Measurements from ENCODE around the gene NABP2.

DNA sequence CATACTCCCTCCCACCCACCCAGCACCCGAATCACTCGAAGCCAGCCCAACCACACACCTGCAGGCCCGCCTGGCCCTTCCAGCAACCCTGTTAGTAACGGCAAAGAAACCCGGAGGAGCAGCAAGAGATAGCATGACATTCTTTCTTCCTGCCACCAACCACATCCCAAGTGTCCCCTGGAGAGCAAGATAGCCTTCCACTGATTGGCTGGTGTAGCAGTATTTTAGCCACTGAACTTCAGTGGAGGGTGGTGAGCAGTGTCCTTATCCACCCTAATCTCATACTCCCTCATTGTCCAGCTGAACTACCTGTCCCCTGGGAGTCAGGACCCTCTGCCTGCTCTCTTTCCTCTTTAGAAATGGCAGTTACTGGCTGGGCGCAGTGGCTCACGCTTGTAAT is 4.9 kb downstream of the NABP2 start:
- TF ChIP-seq CREB1 (CRISPR knock-in tag; IDR thresholded peaks at IDR 0.05; ENCODE audit: low read depth), result no peak
- TF ChIP-seq STAT1 (IDR thresholded peaks at IDR 0.05; ENCODE audit: unreplicated experiment), result no peak
- TF ChIP-seq JUNB (IDR thresholded peaks at IDR 0.05; ENCODE audit: unreplicated experiment), result no peak
- TF ChIP-seq, protein P1, sequence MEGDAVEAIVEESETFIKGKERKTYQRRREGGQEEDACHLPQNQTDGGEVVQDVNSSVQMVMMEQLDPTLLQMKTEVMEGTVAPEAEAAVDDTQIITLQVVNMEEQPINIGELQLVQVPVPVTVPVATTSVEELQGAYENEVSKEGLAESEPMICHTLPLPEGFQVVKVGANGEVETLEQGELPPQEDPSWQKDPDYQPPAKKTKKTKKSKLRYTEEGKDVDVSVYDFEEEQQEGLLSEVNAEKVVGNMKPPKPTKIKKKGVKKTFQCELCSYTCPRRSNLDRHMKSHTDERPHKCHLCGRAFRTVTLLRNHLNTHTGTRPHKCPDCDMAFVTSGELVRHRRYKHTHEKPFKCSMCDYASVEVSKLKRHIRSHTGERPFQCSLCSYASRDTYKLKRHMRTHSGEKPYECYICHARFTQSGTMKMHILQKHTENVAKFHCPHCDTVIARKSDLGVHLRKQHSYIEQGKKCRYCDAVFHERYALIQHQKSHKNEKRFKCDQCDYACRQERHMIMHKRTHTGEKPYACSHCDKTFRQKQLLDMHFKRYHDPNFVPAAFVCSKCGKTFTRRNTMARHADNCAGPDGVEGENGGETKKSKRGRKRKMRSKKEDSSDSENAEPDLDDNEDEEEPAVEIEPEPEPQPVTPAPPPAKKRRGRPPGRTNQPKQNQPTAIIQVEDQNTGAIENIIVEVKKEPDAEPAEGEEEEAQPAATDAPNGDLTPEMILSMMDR (conservative IDR thresholded peaks at IDR 0.05; ENCODE audit: low read depth in 2 of 2), result no peak
- TF ChIP-seq REST (IDR thresholded peaks at IDR 0.05; ENCODE audit: unreplicated experiment), result no peak
- no peak for TF ChIP-seq EZH2 (IDR thresholded peaks at IDR 0.05; ENCODE audit: low read depth, unreplicated experiment)
- TF ChIP-seq POLR2AphosphoS5 (IDR thresholded peaks at IDR 0.05; ENCODE audit: low read depth), result no peak
